Measurements from ENCODE around the gene TIMP2.

- TF ChIP-seq POLR2AphosphoS5 (IDR thresholded peaks at IDR 0.05) (no peak), CTCF (IDR thresholded peaks at IDR 0.05) (no peak), POLR2A (IDR thresholded peaks at IDR 0.05) (no peak), EP300 (IDR thresholded peaks at IDR 0.05; ENCODE audit: low read depth) (no peak)
Observed at GRCh38 chr17:78913115-78913514, 12.1 kb downstream of the TIMP2 start.
